ENCODE data around the gene TCF7L1. TPM values are rescaled to one million over a fixed set of nuclear protein-coding genes. Genes with fewer than 3 reads are reported as not detected.

Gene TCF7L1
- total RNA-seq, 1 donor from 2014 or later: 30.8 TPM

GRCh38 chr2:85173909-85174308, 40.7 kb downstream of the TCF7L1 start:
- DNase-seq (ENCODE audit: low read depth) (no peak), FAIRE-seq (no peak)
- Histone ChIP-seq H3K9me3 (ENCODE audit: insufficient read depth, low read depth, low read length) (no peaks in the 10 kb centered on the region), H3K4me2 (ENCODE audit: low read length) (no peak overlapping the region), H3K9ac (ENCODE audit: low read length) (no peak overlapping the region), H2AFZ (ENCODE audit: low read depth, low read length) (no peak overlapping the region), H3K4me3 (ENCODE audit: insufficient read depth, low read depth, low read length) (no peak overlapping the region), H3K27me3 (ENCODE audit: insufficient read depth, low read length) (no peaks in the 10 kb centered on the region), H4K20me1 (ENCODE audit: insufficient read depth, low read length) (peaks cover 58% of the 10 kb centered on the region), H3K79me2 (ENCODE audit: insufficient read depth, low read length) (peaks cover 4% of the 10 kb centered on the region), H3K4me1 (ENCODE audit: insufficient read depth, low read length) (peaks cover 5% of the 10 kb centered on the region), H3K27ac (ENCODE audit: low read depth, low read length) (no peak overlapping the region), H3K36me3 (ENCODE audit: insufficient read depth, low read length) (no peaks in the 10 kb centered on the region)
- Mint-ChIP-seq H3K9me3 (ENCODE audit: unreplicated experiment) (no peaks in the 10 kb centered on the region), H3K4me1 (ENCODE audit: low read depth, unreplicated experiment) (peaks cover 14% of the 10 kb centered on the region), H3K36me3 (ENCODE audit: low read depth, unreplicated experiment) (peaks cover 23% of the 10 kb centered on the region), H3K27me3 (ENCODE audit: low read depth, unreplicated experiment) (no peaks in the 10 kb centered on the region), H3K4me3 (ENCODE audit: unreplicated experiment) (no peak overlapping the region), H3K27ac (ENCODE audit: unreplicated experiment) (peak overlapping the region; percentile 6)
- TF ChIP-seq EZH2 (IDR thresholded peaks at IDR 0.05; ENCODE audit: insufficient read depth, low read length): no peak
- no peak for TF ChIP-seq CTCF (IDR thresholded peaks at IDR 0.05; ENCODE audit: insufficient read depth, low read depth, low read length)

GRCh38 chr2:85174943-85175342, 41.8 kb downstream of the TCF7L1 start:
- Histone ChIP-seq H4K20me1 (ENCODE audit: insufficient read depth, low read length) (peaks cover 51% of the 10 kb centered on the region), H3K9ac (ENCODE audit: low read length) (no peak overlapping the region), H2AFZ (ENCODE audit: low read depth, low read length) (no peak overlapping the region), H3K4me1 (ENCODE audit: insufficient read depth, low read length) (peaks cover 5% of the 10 kb centered on the region), H3K27ac (ENCODE audit: low read depth, low read length) (no peak overlapping the region), H3K79me2 (ENCODE audit: insufficient read depth, low read length) (peaks cover 4% of the 10 kb centered on the region), H3K36me3 (ENCODE audit: insufficient read depth, low read length) (no peaks in the 10 kb centered on the region), H3K4me2 (ENCODE audit: low read length) (no peak overlapping the region), H3K4me3 (ENCODE audit: insufficient read depth, low read depth, low read length) (no peak overlapping the region), H3K27me3 (ENCODE audit: insufficient read depth, low read length) (no peaks in the 10 kb centered on the region), H3K9me3 (ENCODE audit: insufficient read depth, low read depth, low read length) (no peaks in the 10 kb centered on the region)
- H3K27ac Mint-ChIP-seq (ENCODE audit: unreplicated experiment): no peak overlapping the region
- peaks cover 22% of the 10 kb centered on the region for H3K36me3 Mint-ChIP-seq (ENCODE audit: low read depth, unreplicated experiment)
- no peak for DNase-seq (ENCODE audit: low read depth)
- no peaks in the 10 kb centered on the region for H3K9me3 Mint-ChIP-seq (ENCODE audit: unreplicated experiment)
- peaks cover 24% of the 10 kb centered on the region for H3K4me1 Mint-ChIP-seq (ENCODE audit: low read depth, unreplicated experiment)
- FAIRE-seq: no peak
- H3K4me3 Mint-ChIP-seq (ENCODE audit: unreplicated experiment): no peak overlapping the region
- no peaks in the 10 kb centered on the region for H3K27me3 Mint-ChIP-seq (ENCODE audit: low read depth, unreplicated experiment)
- TF ChIP-seq CTCF (IDR thresholded peaks at IDR 0.05; ENCODE audit: insufficient read depth, low read depth, low read length): no peak
- no peak for TF ChIP-seq EZH2 (IDR thresholded peaks at IDR 0.05; ENCODE audit: insufficient read depth, low read length)

- H2AFZ ChIP-seq (ENCODE audit: low read depth, low read length): no peak overlapping the region
- Mint-ChIP-seq H3K9me3 (ENCODE audit: unreplicated experiment) (no peaks in the 10 kb centered on the region), H3K27me3 (ENCODE audit: low read depth, unreplicated experiment) (no peaks in the 10 kb centered on the region), H3K4me3 (ENCODE audit: unreplicated experiment) (no peak overlapping the region), H3K36me3 (ENCODE audit: low read depth, unreplicated experiment) (peaks cover 24% of the 10 kb centered on the region), H3K4me1 (ENCODE audit: low read depth, unreplicated experiment) (peaks cover 31% of the 10 kb centered on the region), H3K27ac (ENCODE audit: unreplicated experiment) (no peak overlapping the region)
- FAIRE-seq: no peak
- DNase-seq (ENCODE audit: low read depth): peak; percentile 75
- no peak overlapping the region for H3K9ac ChIP-seq (ENCODE audit: low read length)
- peaks cover 5% of the 10 kb centered on the region for H3K4me1 ChIP-seq (ENCODE audit: insufficient read depth, low read length)
- no peaks in the 10 kb centered on the region for H3K9me3 ChIP-seq (ENCODE audit: insufficient read depth, low read depth, low read length)
- H4K20me1 ChIP-seq (ENCODE audit: insufficient read depth, low read length): peaks cover 51% of the 10 kb centered on the region
- no peak overlapping the region for H3K4me3 ChIP-seq (ENCODE audit: insufficient read depth, low read depth, low read length)
- H3K36me3 ChIP-seq (ENCODE audit: insufficient read depth, low read length): no peaks in the 10 kb centered on the region
- peak overlapping the region; percentile 34 for H3K4me2 ChIP-seq (ENCODE audit: low read length)
- no peaks in the 10 kb centered on the region for H3K27me3 ChIP-seq (ENCODE audit: insufficient read depth, low read length)
- H3K79me2 ChIP-seq (ENCODE audit: insufficient read depth, low read length): peaks cover 4% of the 10 kb centered on the region
- TF ChIP-seq CTCF (IDR thresholded peaks at IDR 0.05; ENCODE audit: insufficient read depth, low read depth, low read length) (no peak), EZH2 (IDR thresholded peaks at IDR 0.05; ENCODE audit: insufficient read depth, low read length) (no peak)
- H3K27ac ChIP-seq (ENCODE audit: low read depth, low read length): no peak overlapping the region
These were observed 42.4 kb downstream of the TCF7L1 start for GRCh38 chr2:85175369-85176299.

Measured in astrocyte (in vitro differentiated cells and primary cell).